ENCODE data around the gene GALNTL6.
"Not testable (repeated sequence)": the region's sequence is repeated elsewhere in the genome, so short reads cannot be mapped to it uniquely, and the experiment has no call there.

GALNTL6 gene

GRCh38 chr4:172734555-172734954 is 921.4 kb downstream of the GALNTL6 start:
- no peak for DNase-seq (ENCODE audit: low read depth in 2 of 2)

DNA sequence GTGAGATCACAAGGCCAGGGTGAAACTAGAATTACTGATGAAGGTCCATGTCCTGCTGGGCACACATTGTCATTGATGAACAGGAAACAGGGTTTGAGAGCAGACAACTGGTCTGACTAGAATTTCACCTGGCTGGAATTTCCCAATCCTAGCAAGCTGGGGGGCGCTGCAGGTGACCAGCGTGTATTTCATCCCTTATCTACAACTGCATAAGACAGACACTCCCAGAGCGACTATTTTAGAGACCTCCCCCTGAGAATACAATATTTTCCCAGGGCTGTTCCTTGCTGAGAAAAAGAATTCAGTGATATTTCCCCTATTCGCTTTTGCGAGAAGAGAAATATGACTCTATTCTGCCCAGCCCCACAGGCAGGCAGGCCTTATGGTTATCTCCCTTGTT is 922.8 kb downstream of the GALNTL6 start:
- no peak for DNase-seq (ENCODE audit: low read depth in 2 of 2)

DNA sequence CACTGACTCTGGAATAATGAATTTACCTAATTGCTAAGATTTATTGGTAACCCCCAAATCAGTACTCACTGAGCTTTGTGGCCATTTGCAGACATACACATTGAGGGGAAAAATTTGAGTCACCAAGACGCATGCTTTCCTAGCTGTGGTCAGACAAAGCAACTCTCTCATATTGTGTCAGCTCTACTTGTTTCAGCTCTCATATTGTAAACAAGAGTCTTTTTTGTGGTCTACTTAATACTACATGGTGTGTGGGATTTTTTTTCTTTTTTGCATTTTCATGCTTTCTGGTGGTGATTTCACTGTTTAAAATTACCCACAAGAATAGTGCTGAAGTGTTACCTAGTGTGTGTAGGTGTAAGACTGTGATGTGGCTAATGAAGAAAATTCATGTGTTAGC is 927.2 kb downstream of the GALNTL6 start:
- DNase-seq (ENCODE audit: low read depth in 2 of 2), result no peak

DNA sequence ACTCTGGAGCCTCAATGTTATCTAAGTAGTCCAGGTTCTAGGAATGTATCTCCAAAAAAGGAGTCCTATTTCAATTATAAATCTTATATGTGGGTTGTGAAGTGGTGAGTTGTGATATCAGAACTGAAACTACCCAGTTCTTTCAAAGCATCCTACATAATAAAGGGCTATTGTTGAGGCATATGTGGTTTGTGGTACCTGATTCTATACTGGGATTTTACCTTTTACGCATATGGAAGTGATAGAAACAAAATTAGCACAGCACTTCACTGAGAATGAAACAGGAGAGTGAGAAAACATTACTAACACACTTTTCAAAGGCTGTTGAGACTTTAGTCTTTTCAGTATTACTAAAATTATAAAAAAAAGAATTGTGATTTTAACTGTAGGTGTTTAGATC is 937.7 kb downstream of the GALNTL6 start:
- DNase-seq (ENCODE audit: low read depth in 2 of 2), result no peak

DNA sequence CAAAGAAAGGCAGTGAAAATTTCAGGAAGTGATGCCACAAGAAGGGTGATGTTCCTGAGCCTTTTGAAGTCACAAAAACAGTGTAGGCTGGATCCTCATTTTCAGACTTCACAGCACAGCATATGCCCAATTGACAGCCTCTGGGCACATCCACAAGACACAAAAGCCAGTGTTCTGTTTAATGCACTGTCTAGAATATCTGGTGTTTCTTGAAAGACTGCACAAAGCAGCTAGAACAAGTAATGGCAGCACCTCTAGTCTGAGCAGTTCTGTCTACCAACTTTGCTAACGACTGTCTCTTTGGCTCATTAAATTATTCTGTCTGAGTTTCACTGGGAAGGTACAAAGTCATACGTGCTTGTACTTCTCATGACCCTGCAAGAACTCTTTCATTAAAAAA is 938.3 kb downstream of the GALNTL6 start:
- no peak for DNase-seq (ENCODE audit: low read depth in 2 of 2)

GRCh38 chr4:172758586-172759340 is 945.6 kb downstream of the GALNTL6 start:
- DNase-seq (ENCODE audit: low read depth in 2 of 2), result no peak

DNA sequence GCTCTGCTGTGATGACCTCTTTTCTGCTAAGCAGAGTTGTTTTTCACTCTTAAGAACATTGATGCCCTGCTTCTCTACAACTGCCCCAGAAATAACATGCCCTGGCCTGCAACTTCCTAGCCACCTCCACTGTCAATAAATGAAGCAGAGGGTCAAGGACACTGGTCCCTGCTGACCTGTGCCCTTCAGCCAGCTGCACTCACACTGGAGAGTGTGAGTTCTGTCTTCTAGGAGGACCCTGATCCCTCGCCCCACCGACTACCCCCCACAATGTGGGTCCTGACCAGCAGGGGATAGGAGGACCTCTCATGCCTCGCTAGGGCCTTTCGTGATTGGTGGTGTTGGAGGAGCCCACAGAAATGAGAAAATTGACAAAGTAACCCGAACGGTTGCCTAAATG is 947.3 kb downstream of the GALNTL6 start:
- DNase-seq (ENCODE audit: low read depth in 2 of 2), result no peak

DNA sequence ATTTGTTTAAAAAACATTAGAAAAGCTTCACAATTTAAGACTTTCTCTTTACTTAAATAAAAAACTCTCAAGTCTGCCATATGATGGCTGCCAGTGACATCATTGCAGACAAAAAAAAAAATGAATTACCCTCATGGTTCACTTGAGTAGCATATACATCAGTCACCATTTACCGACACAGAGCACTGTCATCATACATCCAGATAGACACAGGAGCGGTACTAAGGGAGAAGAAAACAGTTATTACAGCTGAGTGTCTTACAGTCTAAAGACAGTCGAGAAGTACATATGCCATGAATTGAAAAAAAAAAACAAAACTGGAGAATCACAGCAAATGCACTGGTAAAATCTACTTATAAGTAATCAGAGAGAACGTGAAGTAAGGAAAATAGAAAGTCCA is 949.7 kb downstream of the GALNTL6 start:
- no peak for DNase-seq (ENCODE audit: low read depth in 2 of 2)

DNA sequence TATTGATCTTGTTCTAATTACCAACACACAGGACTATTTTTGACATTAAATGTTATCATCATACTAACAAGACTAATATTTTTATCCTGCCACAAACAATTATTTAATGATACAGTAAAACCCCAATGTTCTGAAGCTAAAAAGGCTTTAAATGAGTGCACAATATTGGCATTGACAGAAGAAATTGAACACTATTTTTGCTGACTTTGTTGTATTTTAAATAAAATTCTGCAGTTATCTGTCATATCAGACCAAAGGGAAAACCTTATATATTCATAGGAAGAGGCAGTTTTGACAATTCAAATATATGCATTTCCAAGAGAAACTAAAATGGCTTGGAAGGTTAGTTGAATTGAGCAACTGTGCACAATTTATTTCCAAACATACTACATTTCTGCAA is 957.6 kb downstream of the GALNTL6 start:
- no peak for DNase-seq (ENCODE audit: low read depth in 2 of 2)

DNA sequence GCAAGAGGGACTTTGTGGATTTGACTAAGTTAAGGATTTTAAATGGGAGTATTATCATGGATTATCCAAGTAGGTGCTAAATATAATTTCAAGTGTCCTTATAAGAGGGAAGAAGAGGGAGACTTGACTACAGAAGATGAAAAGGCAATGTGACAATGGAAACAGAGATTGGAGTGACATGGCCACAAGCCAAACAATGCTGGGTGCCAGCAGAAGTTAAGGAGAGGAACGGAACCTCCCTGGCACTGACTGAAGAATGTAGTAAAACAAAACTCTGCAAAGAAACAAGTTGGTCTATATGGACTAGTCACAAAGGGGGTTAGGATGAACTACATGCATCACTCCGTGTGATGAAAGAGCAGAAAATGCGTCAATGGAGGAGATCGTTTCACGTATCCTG is 959.6 kb downstream of the GALNTL6 start:
- DNase-seq (ENCODE audit: low read depth in 2 of 2), result no peak

- DNase-seq (ENCODE audit: low read depth in 2 of 2), result no peak
These were observed 963.1 kb downstream of the GALNTL6 start for GRCh38 chr4:172776203-172776861.

GRCh38 chr4:172777729-172778431 is 964.7 kb downstream of the GALNTL6 start:
- DNase-seq (ENCODE audit: low read depth in 2 of 2), result no peak

DNA sequence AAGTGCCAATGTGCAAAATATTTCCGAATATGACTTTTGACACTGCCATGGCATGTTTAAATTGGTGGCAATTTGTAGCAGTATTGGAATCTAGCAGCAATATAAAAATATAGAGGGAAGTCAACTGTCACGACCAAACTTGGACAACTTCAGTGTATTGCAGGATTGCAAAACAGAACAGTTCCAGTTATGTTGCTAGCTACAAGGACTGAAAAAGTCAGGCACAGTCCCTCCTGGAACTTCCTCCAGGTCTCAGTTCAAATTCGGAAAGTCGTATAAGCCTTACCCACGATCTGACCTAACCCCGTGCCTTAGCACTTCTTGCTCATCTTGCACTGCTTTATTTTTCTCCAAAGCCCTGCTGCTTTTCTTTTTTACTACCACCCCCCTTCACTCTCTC is 965.4 kb downstream of the GALNTL6 start:
- DNase-seq (ENCODE audit: low read depth in 2 of 2), result no peak

- DNase-seq (ENCODE audit: low read depth in 2 of 2), result no peak
These were observed 967.4 kb downstream of the GALNTL6 start for GRCh38 chr4:172780566-172781081.

- no peak for DNase-seq (ENCODE audit: low read depth in 2 of 2)
These were observed 972.4 kb downstream of the GALNTL6 start for GRCh38 chr4:172785613-172786012.

- DNase-seq (ENCODE audit: low read depth in 2 of 2), result no peak
These were observed 973.0 kb downstream of the GALNTL6 start for GRCh38 chr4:172786039-172786792.

DNA sequence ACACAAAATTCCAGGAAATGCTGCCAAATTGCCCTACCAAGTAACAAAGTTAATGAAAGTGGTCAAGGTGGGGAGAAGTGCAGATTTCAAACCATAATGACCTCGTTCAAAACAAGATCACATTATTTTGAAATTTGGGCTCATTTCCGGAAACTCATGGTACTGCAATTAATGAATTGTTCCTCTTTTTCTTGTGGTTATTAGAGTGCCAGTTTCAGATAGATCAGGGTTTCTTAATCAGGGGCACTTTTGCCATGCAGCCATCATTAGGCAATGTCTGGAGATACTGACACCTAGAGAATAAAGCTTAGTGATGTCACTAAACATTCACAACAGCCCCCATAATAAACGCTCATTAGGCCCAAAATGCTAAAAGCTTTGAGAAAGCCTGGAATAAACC is 973.9 kb downstream of the GALNTL6 start:
- no peak for DNase-seq (ENCODE audit: low read depth in 2 of 2)

- no peak for DNase-seq (ENCODE audit: low read depth in 2 of 2)
These were observed 978.6 kb downstream of the GALNTL6 start for GRCh38 chr4:172791841-172792240.

- no peak for DNase-seq (ENCODE audit: low read depth in 2 of 2)
These were observed 980.5 kb downstream of the GALNTL6 start for GRCh38 chr4:172793565-172794306.

- no peak for DNase-seq (ENCODE audit: low read depth in 2 of 2)
These were observed 981.1 kb downstream of the GALNTL6 start for GRCh38 chr4:172794307-172794703.

GRCh38 chr4:172797281-172797680 is 984.1 kb downstream of the GALNTL6 start:
- not testable (repeated sequence) for DNase-seq (ENCODE audit: low read depth in 2 of 2)

Data from stimulated activated CD8-positive, alpha-beta memory T cell treated with anti-CD3 and anti-CD28 coated beads, Interleukin-15, amount 100 ng/mL, for 48 hours (primary cell).